ENCODE measurements around the gene TBX21. TPM values are rescaled to one million over a fixed set of nuclear protein-coding genes. Genes with fewer than 3 reads are reported as not detected.

TBX21 gene
- total RNA-seq, 1 donor from 2014 or later = not detected

- DNase-seq (ENCODE audit: low read depth) = no peak
- H3K4me3 ChIP-seq (ENCODE audit: low read depth, low read length) = no peak overlapping the region
- TF ChIP-seq CTCF (conservative IDR thresholded peaks at IDR 0.05; ENCODE audit: low read depth, low read length) = no peak
Measured at GRCh38 chr17:47741109-47741792, 8.2 kb downstream of the TBX21 start.

GRCh38 chr17:47741793-47742145, 8.7 kb downstream of the TBX21 start:
- no peak for TF ChIP-seq CTCF (conservative IDR thresholded peaks at IDR 0.05; ENCODE audit: low read depth, low read length)
- DNase-seq (ENCODE audit: low read depth) = no peak

GRCh38 chr17:47742319-47743181, 9.5 kb downstream of the TBX21 start:
- TF ChIP-seq CTCF (conservative IDR thresholded peaks at IDR 0.05; ENCODE audit: low read depth, low read length) = peak; percentile 47
- DNase-seq (ENCODE audit: low read depth) = no peak
- H3K4me3 ChIP-seq (ENCODE audit: low read depth, low read length) = no peak overlapping the region

More at GRCh38 chr17:47741793-47742145, 8.7 kb downstream of the TBX21 start:
- H3K4me3 ChIP-seq (ENCODE audit: low read depth, low read length) = no peak overlapping the region

- no peak for DNase-seq (ENCODE audit: low read depth)
- no peak for TF ChIP-seq CTCF (conservative IDR thresholded peaks at IDR 0.05; ENCODE audit: low read depth, low read length)
- H3K4me3 ChIP-seq (ENCODE audit: low read depth, low read length) = no peak overlapping the region
Measured at GRCh38 chr17:47744168-47745036, 11.4 kb downstream of the TBX21 start.

GRCh38 chr17:47745037-47745380, 12.0 kb downstream of the TBX21 start:
- no peak for DNase-seq (ENCODE audit: low read depth)
- TF ChIP-seq CTCF (conservative IDR thresholded peaks at IDR 0.05; ENCODE audit: low read depth, low read length) = no peak
- no peak overlapping the region for H3K4me3 ChIP-seq (ENCODE audit: low read depth, low read length)

- TF ChIP-seq CTCF (conservative IDR thresholded peaks at IDR 0.05; ENCODE audit: low read depth, low read length) = no peak
- no peak overlapping the region for H3K4me3 ChIP-seq (ENCODE audit: low read depth, low read length)
- DNase-seq (ENCODE audit: low read depth) = no peak
Measured at GRCh38 chr17:47751471-47751870, 18.4 kb downstream of the TBX21 start.

All from epithelial cell of proximal tubule (primary cell).